Islet of Langerhans (tissue), 1 donor: ENCODE data around the gene DLG2.

Experiments
- FAIRE-seq: peaks from one replicate; lab custom pipeline; 2011; peaks lifted over from hg19 to GRCh38; lab: Jason Lieb, UNC

DLG2 gene

GRCh38 chr11:85109141-85109540 lies 518.0 kb downstream of the DLG2 start:
- no peak for FAIRE-seq

GRCh38 chr11:85105868-85106267 lies 521.3 kb downstream of the DLG2 start:
- no peak for FAIRE-seq

DNA sequence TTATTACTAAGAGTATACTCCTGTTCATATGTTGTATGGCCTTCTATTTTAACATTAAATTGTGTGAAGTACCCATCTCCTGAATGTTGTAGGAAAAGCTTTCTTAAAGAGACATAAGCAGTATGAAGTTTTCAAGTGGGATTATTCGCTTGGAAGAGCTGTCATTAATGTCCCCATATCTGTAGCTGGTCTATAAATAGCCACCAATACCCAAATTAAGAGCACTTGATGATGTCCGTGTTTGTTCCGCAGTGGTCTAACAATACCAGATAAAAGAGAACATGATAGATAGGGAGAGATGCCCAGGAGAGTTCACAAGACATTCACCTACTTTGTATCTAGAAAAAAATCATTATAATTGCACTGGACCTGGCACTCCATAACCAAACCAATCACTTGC lies 527.6 kb downstream of the DLG2 start:
- FAIRE-seq = no peak

- no peak for FAIRE-seq
Observed at GRCh38 chr11:85098996-85099395, 528.1 kb downstream of the DLG2 start.

GRCh38 chr11:85096939-85097338 lies 530.2 kb downstream of the DLG2 start:
- FAIRE-seq = no peak

- FAIRE-seq = no peak
Observed at GRCh38 chr11:85095239-85095638, 531.9 kb downstream of the DLG2 start.

GRCh38 chr11:85094795-85095194 lies 532.3 kb downstream of the DLG2 start:
- no peak for FAIRE-seq

GRCh38 chr11:85089654-85090053 lies 537.5 kb downstream of the DLG2 start:
- FAIRE-seq = no peak

- no peak for FAIRE-seq
Observed at GRCh38 chr11:85088286-85088685, 538.9 kb downstream of the DLG2 start.

DNA sequence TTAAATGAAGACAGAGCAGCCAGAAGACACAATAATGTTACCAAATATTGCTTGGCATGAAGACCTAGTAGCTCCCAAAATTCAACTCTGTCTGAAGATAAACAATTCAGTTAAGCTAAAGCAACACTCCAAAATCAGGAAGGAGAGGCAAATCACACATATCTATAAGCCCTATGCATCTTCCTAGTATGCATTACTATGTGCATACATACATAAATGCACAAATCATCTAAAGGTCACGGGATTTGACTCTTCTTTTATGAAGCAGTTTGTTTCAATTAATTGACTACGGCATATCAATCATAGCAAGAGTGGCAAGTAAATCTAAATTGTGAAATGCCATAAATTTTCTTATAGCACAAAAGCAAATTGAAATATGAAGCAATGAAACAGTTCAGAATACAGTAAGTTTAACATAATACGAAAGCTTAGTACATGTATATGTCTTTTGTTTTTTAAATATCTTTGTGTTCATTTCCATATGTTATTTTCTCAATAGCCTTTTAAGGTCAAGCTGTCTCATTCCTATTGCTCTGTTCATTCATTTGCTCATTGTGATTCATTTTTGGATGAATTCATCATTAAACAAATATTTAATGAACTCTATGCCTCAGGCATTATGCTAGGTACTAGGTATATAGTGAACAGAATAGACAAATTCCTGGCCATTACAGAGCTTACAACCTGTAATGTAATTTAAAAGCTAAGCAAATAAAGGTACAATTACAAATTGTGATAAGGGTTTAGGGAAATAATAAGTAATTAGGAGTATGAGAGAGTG lies 540.5 kb downstream of the DLG2 start:
- FAIRE-seq = no peak

GRCh38 chr11:85076535-85077330 lies 550.4 kb downstream of the DLG2 start:
- peak; percentile 24 for FAIRE-seq

GRCh38 chr11:85062659-85063058 lies 564.5 kb downstream of the DLG2 start:
- FAIRE-seq = peak; percentile 45

- FAIRE-seq = no peak
Observed at GRCh38 chr11:85052636-85053035, 574.5 kb downstream of the DLG2 start.

- FAIRE-seq = no peak
Observed at GRCh38 chr11:85048801-85049200, 578.3 kb downstream of the DLG2 start.

GRCh38 chr11:85045716-85046115 lies 581.4 kb downstream of the DLG2 start:
- FAIRE-seq = no peak

DNA sequence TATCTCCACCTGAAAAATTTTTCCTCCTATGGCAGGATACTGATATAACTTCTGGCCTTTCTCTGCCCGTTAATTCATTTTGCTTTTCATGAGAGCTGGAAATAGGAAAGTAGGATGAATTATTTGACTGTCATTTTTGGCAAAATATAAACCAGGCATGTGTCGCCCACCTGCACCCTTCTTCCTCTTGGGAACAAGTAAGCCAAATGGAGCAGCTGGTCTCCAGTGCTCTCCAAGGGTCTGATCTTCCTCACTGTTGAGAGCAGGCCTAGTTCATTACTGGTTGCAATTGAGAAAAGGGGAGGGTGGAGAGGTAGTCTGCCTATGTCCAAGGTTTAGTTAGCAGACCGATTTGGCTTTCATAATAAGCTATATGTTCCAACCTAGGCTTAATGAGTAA lies 582.2 kb downstream of the DLG2 start:
- no peak for FAIRE-seq

- FAIRE-seq = no peak
Observed at GRCh38 chr11:85042361-85042760, 584.8 kb downstream of the DLG2 start.

GRCh38 chr11:85040166-85040565 lies 587.0 kb downstream of the DLG2 start:
- no peak for FAIRE-seq

DNA sequence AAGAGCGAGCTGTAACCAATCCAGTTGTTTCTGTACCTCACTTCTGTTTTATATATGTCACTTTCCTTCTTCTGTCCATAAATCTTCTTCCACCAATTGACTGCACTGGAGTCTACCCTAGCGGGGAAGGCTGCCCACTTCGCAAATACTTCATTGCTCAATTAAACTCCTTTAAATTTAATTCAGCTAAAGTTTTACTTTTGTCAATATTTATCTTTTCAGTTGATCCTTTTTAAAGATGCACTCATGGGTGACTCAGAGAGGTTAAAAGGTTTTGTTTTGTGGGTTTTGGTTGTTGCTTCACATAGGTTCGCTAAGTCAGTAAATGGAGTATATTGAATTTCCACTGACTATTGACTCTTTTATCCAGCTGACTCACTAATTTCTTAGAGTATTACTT lies 597.2 kb downstream of the DLG2 start:
- FAIRE-seq = peak; percentile 95

GRCh38 chr11:85028329-85029101 lies 598.6 kb downstream of the DLG2 start:
- FAIRE-seq = no peak

GRCh38 chr11:85027346-85027745 lies 599.8 kb downstream of the DLG2 start:
- FAIRE-seq = no peak

GRCh38 chr11:85021058-85021457 lies 606.1 kb downstream of the DLG2 start:
- FAIRE-seq = no peak

GRCh38 chr11:84993386-84993785 lies 633.8 kb downstream of the DLG2 start:
- no peak for FAIRE-seq
